HUES6 (cell line): Measurements from ENCODE around the gene PBXIP1.

ENCODE experiments used
- H3K27ac ChIP-seq: 2 replicates; pipeline ENCODE4 v1.7.0; 2013; ENCODE audit warnings: low read depth, mild to moderate bottlenecking, low read length, inconsistent platforms
- H3K27me3 ChIP-seq: 2 replicates; pipeline ENCODE4 v1.6.1; 2013; ENCODE audit warnings: low read length; ENCODE audit not compliant: control insufficient read depth, insufficient read depth
- H3K36me3 ChIP-seq: 2 replicates; pipeline ENCODE4 v1.6.1; 2013; ENCODE audit warnings: low read length; ENCODE audit not compliant: control insufficient read depth, insufficient read depth
- H3K4me1 ChIP-seq: 2 replicates; pipeline ENCODE4 v1.6.1; 2013; ENCODE audit warnings: low read length; ENCODE audit not compliant: control insufficient read depth, insufficient read depth
- H3K4me3 ChIP-seq: 2 replicates; pipeline ENCODE4 v1.5.1; 2013; ENCODE audit warnings: low read depth, low read length
- H3K9ac ChIP-seq: one replicate; pipeline ENCODE4 v1.6.1; 2013; ENCODE audit warnings: mild to moderate bottlenecking, low read length
- H3K9me3 ChIP-seq: 2 replicates; pipeline ENCODE4 v1.6.1; 2013; ENCODE audit warnings: low read depth, low read length; ENCODE audit not compliant: control insufficient read depth, insufficient read depth

PBXIP1 gene

DNA sequence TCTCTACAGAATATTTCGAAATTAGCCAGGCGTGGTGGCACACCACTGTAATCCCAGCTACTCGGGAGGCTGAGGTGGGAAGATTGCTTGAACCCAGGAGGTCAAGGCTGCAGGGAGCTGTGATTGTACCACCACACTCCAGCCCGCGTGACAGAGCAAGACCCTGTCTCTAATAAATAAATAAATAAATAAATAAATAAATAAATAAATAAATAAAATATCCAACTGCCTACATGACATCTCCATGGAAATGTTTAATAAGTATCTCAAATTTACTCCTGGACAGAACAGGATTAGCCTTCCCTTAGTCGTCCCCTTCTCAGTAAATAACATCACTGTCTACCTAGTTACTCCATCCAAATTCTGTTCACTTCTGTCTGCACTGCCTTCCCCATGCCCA, 56.9 kb downstream of the PBXIP1 start:
- Histone ChIP-seq H3K4me3 (no peak overlapping the region), H3K4me1 (no peaks in the 10 kb centered on the region), H3K9me3 (no peaks in the 10 kb centered on the region), H3K27ac (no peak overlapping the region), H3K9ac (no peak overlapping the region), H3K27me3 (no peaks in the 10 kb centered on the region), H3K36me3 (no peaks in the 10 kb centered on the region)

DNA sequence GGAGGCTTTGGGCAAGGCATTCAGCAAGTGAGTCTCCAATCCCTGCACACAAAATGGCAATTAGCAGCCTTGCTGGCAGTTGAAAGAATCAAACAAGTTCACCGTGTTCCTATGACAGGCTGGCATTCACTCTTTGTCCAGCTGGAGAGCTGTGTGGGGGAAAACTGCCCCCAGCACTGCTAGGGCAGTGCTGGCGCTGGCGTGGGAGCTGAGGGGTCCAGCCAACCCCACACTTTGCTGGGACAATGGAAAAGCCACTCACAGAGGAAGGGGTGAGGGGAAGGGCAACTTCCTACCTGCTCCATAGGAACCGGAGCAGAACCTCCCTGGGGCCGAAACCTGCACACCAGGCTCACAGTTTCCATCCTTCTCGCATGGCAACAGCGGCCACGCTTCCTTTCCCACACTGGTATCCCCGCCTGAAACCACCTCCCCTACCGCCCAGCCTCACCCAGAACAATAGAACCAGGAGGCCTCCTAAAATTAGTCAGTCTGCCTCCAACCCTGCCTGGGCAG, 59.1 kb downstream of the PBXIP1 start:
- Histone ChIP-seq H3K4me1 (no peaks in the 10 kb centered on the region), H3K9ac (no peak overlapping the region), H3K27me3 (no peaks in the 10 kb centered on the region), H3K4me3 (no peak overlapping the region), H3K36me3 (no peaks in the 10 kb centered on the region), H3K9me3 (no peaks in the 10 kb centered on the region), H3K27ac (no peak overlapping the region)

DNA sequence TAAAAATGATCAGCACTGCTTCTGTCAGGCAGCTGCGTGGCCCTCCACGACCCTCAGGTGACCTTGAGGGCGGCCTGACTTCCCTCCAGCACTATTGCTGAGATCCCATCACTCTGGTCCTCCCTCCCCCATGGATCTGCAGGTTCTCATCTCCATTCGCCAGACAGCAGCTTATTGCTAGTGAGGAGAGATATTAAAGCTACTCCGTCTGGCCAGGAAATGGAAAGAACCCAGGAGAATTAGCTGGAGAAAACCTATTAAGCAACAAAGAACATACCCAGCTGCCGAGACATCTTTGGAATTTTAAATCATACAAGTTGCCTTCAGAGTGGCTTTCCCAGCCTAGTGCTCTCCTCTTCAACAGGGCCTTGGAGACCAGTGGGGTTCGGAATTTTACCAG, 60.1 kb downstream of the PBXIP1 start:
- Histone ChIP-seq H3K9me3 (no peaks in the 10 kb centered on the region), H3K27me3 (no peaks in the 10 kb centered on the region), H3K36me3 (no peaks in the 10 kb centered on the region), H3K27ac (no peak overlapping the region), H3K9ac (no peak overlapping the region), H3K4me3 (no peak overlapping the region), H3K4me1 (no peaks in the 10 kb centered on the region)
